ENCODE measurements around the gene TAF3. TPM values are rescaled to one million over a fixed set of nuclear protein-coding genes. Genes with fewer than 3 reads are reported as not detected.
"Not testable (repeated sequence)": the region's sequence is repeated elsewhere in the genome, so short reads cannot be mapped to it uniquely, and the experiment has no call there.

The TAF3 gene
- total RNA-seq, 1 experiment from 2014 or later, result 3.8 TPM

- DNase-seq (ENCODE audit: extremely low read depth, low read depth), result no peak
Observed at GRCh38 chr10:8023851-8024250, 205.5 kb downstream of the TAF3 start.

- DNase-seq (ENCODE audit: extremely low read depth, low read depth), result no peak
Observed at GRCh38 chr10:8026349-8027259, 208.3 kb downstream of the TAF3 start.

- not testable (repeated sequence) for DNase-seq (ENCODE audit: extremely low read depth, low read depth)
Observed at GRCh38 chr10:8031211-8031610, 212.9 kb downstream of the TAF3 start.

- no peak for DNase-seq (ENCODE audit: extremely low read depth, low read depth)
Observed at GRCh38 chr10:8032558-8032957, 214.3 kb downstream of the TAF3 start.

GRCh38 chr10:8033812-8034465, 215.6 kb downstream of the TAF3 start:
- no peak for DNase-seq (ENCODE audit: extremely low read depth, low read depth)

GRCh38 chr10:8034466-8035005, 216.2 kb downstream of the TAF3 start:
- DNase-seq (ENCODE audit: extremely low read depth, low read depth), result no peak

- DNase-seq (ENCODE audit: extremely low read depth, low read depth), result no peak
Observed at GRCh38 chr10:8035006-8035640, 216.8 kb downstream of the TAF3 start.

- DNase-seq (ENCODE audit: extremely low read depth, low read depth), result no peak
Observed at GRCh38 chr10:8035641-8036470, 217.6 kb downstream of the TAF3 start.

- no peak for DNase-seq (ENCODE audit: extremely low read depth, low read depth)
Observed at GRCh38 chr10:8036506-8037198, 218.3 kb downstream of the TAF3 start.

- no peak for DNase-seq (ENCODE audit: extremely low read depth, low read depth)
Observed at GRCh38 chr10:8037199-8037801, 219.0 kb downstream of the TAF3 start.

GRCh38 chr10:8037941-8038894, 219.9 kb downstream of the TAF3 start:
- DNase-seq (ENCODE audit: extremely low read depth, low read depth), result no peak

GRCh38 chr10:8039321-8039881, 221.1 kb downstream of the TAF3 start:
- no peak for DNase-seq (ENCODE audit: extremely low read depth, low read depth)

- DNase-seq (ENCODE audit: extremely low read depth, low read depth), result no peak
Observed at GRCh38 chr10:8040651-8041050, 222.3 kb downstream of the TAF3 start.

GRCh38 chr10:8041284-8041991, 223.1 kb downstream of the TAF3 start:
- no peak for DNase-seq (ENCODE audit: extremely low read depth, low read depth)

- no peak for DNase-seq (ENCODE audit: extremely low read depth, low read depth)
Observed at GRCh38 chr10:8041992-8042720, 223.9 kb downstream of the TAF3 start.

GRCh38 chr10:8042721-8043568, 224.6 kb downstream of the TAF3 start:
- no peak for DNase-seq (ENCODE audit: extremely low read depth, low read depth)
